ENCODE measurements around the gene PGBD2.
"Not testable (repeated sequence)": the region's sequence is repeated elsewhere in the genome, so short reads cannot be mapped to it uniquely, and the experiment has no call there.

PGBD2 gene

GRCh38 chr1:248906009-248906752, at the start of gene PGBD2:
PGBD2 (plus strand) TSS chr1:248906235; CDS start chr1:248913863, 7,628 bp downstream.
- peak; percentile 90 to 94 for DNase-seq (ENCODE audit: low read depth in 2 of 2, low spot score in 1 of 2)

DNA sequence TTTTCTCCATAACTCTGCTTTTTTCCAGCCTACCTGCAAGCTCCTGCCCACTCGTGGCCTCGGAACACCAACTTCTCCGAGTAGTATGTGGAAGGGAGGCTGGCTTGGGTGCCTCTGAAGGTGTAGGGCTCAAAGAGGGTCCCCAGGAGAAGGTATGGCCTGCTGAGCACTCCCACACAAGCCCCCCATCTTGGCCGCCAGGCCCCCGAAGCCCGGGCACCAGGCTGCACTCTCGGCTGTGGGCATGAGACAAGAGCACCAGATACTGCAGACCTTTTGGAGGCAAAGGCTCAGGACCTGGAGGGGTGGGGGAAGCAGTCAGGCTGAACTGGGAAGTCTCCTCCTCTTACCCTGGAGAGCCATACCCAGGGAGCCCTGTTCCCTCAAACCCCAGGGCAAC, 48.8 kb upstream of the PGBD2 start:
- no peak for DNase-seq (ENCODE audit: low read depth in 2 of 2, low spot score in 1 of 2)

DNA sequence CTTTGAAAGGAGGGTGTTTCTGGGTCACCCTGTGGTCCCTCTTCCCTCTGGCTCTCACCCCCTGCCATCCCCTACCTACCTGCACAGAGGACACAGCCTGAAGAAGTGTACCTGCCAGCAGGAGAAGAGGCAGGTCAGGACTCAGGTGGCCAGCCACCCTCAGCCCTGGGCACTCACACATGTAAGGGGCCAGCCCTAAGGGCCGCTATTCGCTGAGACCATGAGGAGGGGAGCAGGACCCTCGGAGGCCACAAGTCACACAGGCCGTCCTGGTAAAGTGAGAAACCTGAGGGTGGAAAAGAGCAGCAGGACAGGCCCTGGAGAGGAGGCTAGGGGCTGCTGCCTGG, 48.3 kb upstream of the PGBD2 start:
- DNase-seq (ENCODE audit: low read depth in 2 of 2, low spot score in 1 of 2), result no peak

GRCh38 chr1:248858096-248858890, 47.7 kb upstream of the PGBD2 start:
- no peak for DNase-seq (ENCODE audit: low read depth in 2 of 2, low spot score in 1 of 2)

DNA sequence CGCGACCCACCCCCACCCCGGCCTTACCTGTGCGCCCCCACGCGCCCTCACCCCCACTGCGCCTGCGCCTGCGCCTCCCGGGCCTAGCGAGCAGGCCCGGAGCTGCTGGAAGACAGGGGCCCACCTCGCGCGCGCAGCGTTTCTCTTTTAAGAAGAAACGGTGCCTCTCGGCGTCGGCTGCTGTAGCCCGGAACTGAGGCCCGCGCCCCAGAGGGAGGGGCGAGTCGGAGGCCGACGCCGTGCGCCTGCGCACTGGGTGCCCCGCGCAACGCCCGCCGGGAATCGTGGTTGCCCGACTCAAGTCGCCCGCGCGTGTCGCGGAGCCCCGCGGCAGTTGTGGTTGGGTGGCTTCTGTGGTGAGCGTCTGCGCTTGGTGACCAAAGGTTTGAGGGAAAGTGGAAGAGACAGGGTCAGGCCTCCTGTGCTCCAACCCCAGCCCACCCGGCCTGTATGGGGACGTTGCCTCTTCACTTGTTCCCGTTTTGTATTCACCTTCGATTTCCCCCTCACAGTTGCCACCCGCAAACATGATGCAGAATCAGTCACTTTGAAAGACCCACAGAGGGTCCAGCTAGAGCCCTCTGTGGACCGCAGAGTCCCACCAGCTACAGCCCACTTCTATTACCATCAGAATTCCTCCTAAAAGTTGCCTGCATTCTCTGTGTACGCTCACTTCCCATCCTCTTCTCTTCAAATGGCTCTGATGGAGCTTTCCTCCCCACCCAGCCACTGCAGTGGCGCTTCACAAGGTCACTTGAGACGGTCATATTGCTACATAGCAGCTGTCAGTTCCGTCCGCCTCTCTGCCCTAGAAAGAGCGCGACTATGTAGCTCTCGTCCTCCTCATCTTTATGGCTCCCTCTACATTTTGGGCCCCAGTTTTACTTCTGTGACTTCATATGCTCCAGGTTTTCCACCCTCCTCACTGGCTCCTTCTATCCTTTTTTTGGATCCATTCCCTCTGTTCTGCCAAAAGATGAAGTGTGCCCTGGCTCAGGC, 46.8 kb upstream of the PGBD2 start, which contains the start of gene ZNF692:
Gene ZNF692, minus strand, starts transcription at position 195 of the 999 bp plus-strand sequence. CDS start 776 bp downstream, outside the sequence.
- peak; percentile 92 to 96 for DNase-seq (ENCODE audit: low read depth in 2 of 2, low spot score in 1 of 2)

GRCh38 chr1:248860007-248860406, 46.0 kb upstream of the PGBD2 start:
- no peak for DNase-seq (ENCODE audit: low read depth in 2 of 2, low spot score in 1 of 2)

DNA sequence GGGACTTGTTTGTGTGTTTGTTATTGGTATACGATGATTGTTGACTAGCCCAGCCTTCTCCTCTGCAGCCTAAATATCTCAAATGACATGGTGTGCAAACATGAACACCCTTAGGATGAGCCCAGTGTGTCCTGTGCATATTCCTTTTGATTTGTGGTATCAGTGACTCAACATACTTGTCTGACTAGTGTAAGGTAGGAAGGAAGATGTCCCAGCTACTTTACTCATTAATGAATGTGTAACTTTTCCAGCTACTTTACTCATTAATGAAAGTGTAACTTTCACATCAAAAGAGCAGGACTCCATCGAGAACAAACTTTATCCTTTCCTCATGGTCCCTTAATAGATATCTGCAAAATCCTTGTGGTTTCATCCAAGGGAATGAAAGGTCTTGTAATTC, 44.4 kb upstream of the PGBD2 start:
- no peak for DNase-seq (ENCODE audit: low read depth in 2 of 2, low spot score in 1 of 2)

DNA sequence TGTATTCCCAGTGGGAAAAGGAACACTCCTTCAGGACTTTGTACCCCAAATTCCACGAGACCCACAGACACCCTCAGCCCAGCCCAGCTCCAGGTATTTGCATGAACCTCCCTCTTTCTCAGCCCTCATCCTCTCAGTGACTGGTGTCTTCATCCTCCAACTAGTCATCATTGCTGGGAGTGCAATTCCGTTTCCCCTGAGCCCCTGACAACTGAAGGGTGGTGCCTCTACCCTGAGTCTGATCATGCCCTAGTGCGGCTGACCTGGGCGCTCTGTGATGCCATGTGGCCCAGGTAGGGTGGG, 43.4 kb upstream of the PGBD2 start:
- no peak for DNase-seq (ENCODE audit: low read depth in 2 of 2, low spot score in 1 of 2)

DNA sequence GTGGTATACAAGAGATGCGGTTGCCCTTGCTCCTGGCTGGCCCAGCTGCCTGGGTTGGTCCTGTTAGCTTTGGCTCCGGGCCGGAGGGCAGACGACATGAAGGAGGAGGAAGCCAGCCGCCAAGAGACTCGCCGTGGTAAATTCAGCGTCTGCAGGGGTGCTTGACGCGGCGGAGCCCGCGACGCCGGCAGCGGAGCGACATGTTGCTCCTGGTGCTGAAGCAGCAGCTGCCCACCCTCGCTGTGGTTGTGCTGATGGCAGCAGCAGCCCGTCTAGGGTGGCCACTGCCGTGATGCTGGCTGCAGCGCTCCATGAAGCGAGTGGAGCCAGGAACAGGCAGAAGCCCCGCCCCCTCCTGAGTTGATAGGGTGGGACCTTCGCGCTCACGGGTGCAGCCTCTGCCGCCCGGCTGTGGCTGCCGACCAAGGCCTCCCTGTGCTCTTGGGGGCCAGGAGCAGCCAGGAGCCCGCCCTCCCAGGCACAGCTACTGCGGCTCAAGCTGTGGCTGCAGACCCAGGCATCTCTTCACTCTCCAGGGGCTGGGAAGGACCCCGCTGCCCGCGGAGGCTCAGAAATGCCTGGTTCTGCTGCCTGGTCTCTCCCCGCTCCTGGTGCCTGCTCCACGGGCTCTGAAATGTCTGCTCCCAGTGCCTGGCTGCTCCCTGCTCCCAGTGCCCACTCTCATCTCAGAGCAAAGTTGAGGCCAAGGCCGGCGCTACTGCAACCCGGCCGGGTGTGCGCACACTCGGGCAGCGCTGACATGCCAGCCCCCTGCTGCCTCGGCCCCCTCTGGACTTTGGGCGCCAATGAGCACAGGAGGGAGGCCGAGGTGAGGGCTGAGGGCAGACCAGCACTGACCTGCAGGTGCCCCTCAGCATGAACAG, 42.8 kb upstream of the PGBD2 start:
- DNase-seq (ENCODE audit: low read depth in 2 of 2, low spot score in 1 of 2), result peak; percentile 44 to 67

- no peak for DNase-seq (ENCODE audit: low read depth in 2 of 2, low spot score in 1 of 2)
Observed at GRCh38 chr1:248871837-248872401, 34.1 kb upstream of the PGBD2 start.

- DNase-seq (ENCODE audit: low read depth in 2 of 2, low spot score in 1 of 2), result no peak
Observed at GRCh38 chr1:248872752-248873408, 33.2 kb upstream of the PGBD2 start.

DNA sequence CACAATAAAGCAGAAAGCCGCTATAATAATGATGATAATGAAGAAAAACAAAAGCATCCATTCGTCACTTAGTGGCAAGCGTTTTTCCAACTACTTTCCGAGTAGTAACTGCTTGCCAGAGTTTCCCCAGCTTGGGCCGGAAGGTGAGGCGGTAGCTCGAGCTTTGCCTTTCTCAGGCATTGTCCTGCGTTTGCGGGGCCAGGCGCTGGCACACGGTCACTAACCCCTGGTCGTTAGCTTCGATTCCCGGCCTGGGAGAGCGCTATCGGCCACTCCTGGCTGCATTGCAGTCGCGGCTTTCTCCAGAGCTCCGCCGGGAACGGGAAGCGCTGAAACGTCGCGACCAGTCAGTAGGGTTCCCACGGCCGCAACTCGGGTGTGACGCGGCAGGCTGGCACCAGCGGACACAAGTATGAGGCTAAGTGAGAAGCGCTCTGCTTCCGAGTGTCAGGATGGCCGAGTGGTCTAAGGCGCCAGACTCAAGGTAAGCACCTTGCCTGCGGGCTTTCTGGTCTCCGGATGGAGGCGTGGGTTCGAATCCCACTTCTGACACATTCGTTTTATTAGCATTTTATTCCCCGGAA, 32.5 kb upstream of the PGBD2 start:
- DNase-seq (ENCODE audit: low read depth in 2 of 2, low spot score in 1 of 2), result peak; percentile 76 to 92

GRCh38 chr1:248873993-248874533, 32.0 kb upstream of the PGBD2 start:
- peak; percentile 67 to 83 for DNase-seq (ENCODE audit: low read depth in 2 of 2, low spot score in 1 of 2)

DNA sequence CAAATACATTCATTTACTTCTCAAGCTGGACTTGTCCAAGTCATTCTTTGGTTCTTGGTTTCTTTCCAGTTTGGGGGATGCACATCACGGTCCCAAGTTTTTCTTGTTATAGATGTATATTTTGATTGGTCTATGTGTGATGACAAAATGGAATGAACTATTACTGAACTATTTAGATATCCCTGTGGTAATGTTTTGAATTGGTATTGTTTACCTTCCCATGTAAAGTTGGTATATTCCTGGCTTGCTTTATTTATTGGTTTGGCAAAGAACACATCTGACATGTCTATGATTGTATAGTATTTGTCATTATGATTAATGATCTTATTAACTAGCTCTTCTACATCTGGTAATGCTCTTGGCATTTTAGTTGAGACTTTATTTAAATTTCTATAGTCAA, 24.8 kb upstream of the PGBD2 start:
- no peak for DNase-seq (ENCODE audit: low read depth in 2 of 2, low spot score in 1 of 2)

- not testable (repeated sequence) for DNase-seq (ENCODE audit: low read depth in 2 of 2, low spot score in 1 of 2)
Observed at GRCh38 chr1:248882427-248882826, 23.6 kb upstream of the PGBD2 start.

- no peak for DNase-seq (ENCODE audit: low read depth in 2 of 2, low spot score in 1 of 2)
Observed at GRCh38 chr1:248884632-248885295, 21.3 kb upstream of the PGBD2 start.

- no peak for DNase-seq (ENCODE audit: low read depth in 2 of 2, low spot score in 1 of 2)
Observed at GRCh38 chr1:248885646-248886045, 20.4 kb upstream of the PGBD2 start.

DNA sequence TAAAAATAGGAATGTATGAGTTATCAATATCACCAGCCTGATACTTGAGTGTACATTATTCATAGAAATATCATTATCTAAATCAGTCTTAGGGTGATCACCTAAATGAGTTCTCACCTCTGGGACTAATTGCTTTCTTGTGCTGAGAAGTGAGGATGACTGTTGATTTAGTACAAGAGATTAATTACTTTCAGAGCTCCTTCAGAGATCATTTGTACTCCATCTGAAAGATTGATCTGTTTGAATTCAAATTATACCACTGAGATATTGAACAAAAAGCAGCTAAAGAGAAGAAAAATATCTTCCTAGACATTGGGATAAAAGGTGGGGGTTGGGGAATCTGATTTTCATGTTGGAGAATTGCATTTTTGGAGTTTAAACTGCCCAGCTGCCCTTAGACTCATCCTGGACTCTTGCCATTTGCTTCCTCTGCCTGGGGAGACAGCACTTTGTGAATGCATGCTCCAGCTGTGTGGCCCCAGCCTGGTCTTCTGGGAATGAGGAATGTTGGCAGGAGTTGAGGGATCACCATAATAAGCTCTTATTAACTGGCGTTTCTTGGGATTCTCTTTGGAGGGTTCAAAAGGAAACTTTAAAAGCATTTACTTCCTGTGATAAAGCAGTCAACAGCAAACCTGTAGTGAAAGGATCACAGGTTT, 19.7 kb upstream of the PGBD2 start:
- DNase-seq (ENCODE audit: low read depth in 2 of 2, low spot score in 1 of 2), result no peak
